ENCODE data around the gene MMP8. TPM values are rescaled to one million over a fixed set of nuclear protein-coding genes. Genes with fewer than 3 reads are reported as not detected.

The MMP8 gene
- total RNA-seq, 2 experiments from 2014 or later: not detected

DNA sequence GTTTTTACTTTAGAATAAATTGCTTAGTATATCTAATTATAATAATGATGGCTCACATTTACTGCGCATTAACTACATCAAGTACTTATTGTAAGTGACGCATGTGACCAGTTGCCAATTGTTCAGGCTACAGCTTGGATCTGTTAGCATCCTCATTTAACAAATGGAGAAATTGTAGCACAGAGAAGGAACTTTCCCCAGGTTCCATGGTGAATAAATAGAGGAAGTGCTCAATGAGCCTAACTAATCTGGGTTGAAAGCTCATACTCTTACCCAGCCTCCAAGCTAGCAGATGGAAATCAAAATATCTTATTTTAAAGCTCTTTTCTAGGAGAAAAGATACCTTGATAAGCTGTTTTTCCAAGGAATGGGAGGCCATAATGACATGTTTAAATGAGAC is 39.0 kb downstream of the MMP8 start:
- Mint-ChIP-seq H3K27ac (no peak overlapping the region), H3K36me3 (ENCODE audit: low read depth) (no peaks in the 10 kb centered on the region), H3K27me3 (peaks cover 27% of the 10 kb centered on the region), H3K4me1 (ENCODE audit: low read depth) (no peaks in the 10 kb centered on the region), H3K9me3 (no peaks in the 10 kb centered on the region), H3K4me3 (no peak overlapping the region)
- no peaks in the 10 kb centered on the region for H3K36me3 ChIP-seq (ENCODE audit: insufficient read depth, low read length)
- no peak overlapping the region for H3K4me3 ChIP-seq (ENCODE audit: low read length)
- DNase-seq (peak in 1 of 14 experiments; percentile 5), ATAC-seq (ENCODE audit: poor library complexity) (no peak)
- POLR2A ChIA-PET: no interaction called here
- CTCF ChIA-PET: no interaction called here
- no peaks in the 10 kb centered on the region for H3K9me3 ChIP-seq (ENCODE audit: control insufficient read depth in 1 of 2, insufficient read depth in 1 of 2, low read length in 2 of 2)
- peaks cover 5% of the 10 kb centered on the region in 2 experiments for H3K27me3 ChIP-seq (ENCODE audit: control insufficient read depth in 1 of 2, insufficient read depth in 2 of 2, low read length in 2 of 2)
- H3K4me1 ChIP-seq (ENCODE audit: insufficient read depth, low read length): no peaks in the 10 kb centered on the region
- H3K27ac ChIP-seq (ENCODE audit: low read depth in 1 of 2, low read length in 2 of 2): no peak overlapping the region
- intact Hi-C loops (cut with DNase I, micrococcal nuclease): no loop called here
- no peak for TF ChIP-seq CTCF (IDR thresholded peaks at IDR 0.05)

GRCh38 chr11:102685338-102685737 is 39.4 kb downstream of the MMP8 start:
- Histone ChIP-seq H3K27ac (ENCODE audit: low read depth in 1 of 2, low read length in 2 of 2) (no peak overlapping the region), H3K36me3 (ENCODE audit: insufficient read depth, low read length) (no peaks in the 10 kb centered on the region), H3K9me3 (ENCODE audit: control insufficient read depth in 1 of 2, insufficient read depth in 1 of 2, low read length in 2 of 2) (no peaks in the 10 kb centered on the region), H3K27me3 (ENCODE audit: control insufficient read depth in 1 of 2, insufficient read depth in 2 of 2, low read length in 2 of 2) (peaks cover 4 to 5% of the 10 kb centered on the region in 2 experiments), H3K4me3 (ENCODE audit: low read length) (no peak overlapping the region), H3K4me1 (ENCODE audit: insufficient read depth, low read length) (no peaks in the 10 kb centered on the region)
- H3K4me3 Mint-ChIP-seq: no peak overlapping the region
- ATAC-seq (ENCODE audit: poor library complexity) (no peak), DNase-seq (no peak)
- H3K27me3 Mint-ChIP-seq: peaks cover 25% of the 10 kb centered on the region
- H3K27ac Mint-ChIP-seq: no peak overlapping the region
- no peaks in the 10 kb centered on the region for H3K9me3 Mint-ChIP-seq
- TF ChIP-seq CTCF (IDR thresholded peaks at IDR 0.05): no peak
- intact Hi-C loops (cut with DNase I, micrococcal nuclease): no loop called here
- no peaks in the 10 kb centered on the region for H3K4me1 Mint-ChIP-seq (ENCODE audit: low read depth)
- H3K36me3 Mint-ChIP-seq (ENCODE audit: low read depth): no peaks in the 10 kb centered on the region
- POLR2A ChIA-PET: no interaction called here
- CTCF ChIA-PET: no interaction called here

DNA sequence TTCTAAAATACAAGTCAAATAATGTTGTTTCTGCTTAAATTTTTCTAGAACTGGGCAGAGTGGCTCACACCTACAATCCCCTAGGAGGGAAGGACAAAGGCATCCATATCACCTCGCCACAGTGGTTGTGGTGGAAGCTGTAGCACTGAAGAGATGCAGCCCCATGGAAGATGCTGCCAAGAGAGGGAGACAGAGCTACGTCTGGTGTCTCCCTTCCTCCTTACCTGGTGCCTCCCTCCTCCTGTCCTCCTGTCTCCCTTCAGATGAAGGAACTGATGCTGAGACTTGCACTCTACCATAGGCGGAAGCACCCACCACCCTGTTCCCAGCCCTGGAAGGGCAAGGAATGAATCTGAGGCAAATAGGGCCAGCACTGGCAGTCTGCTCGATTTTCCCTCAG is 41.5 kb downstream of the MMP8 start:
- no peaks in the 10 kb centered on the region for H3K36me3 Mint-ChIP-seq (ENCODE audit: low read depth)
- H3K9me3 Mint-ChIP-seq: no peaks in the 10 kb centered on the region
- no peak overlapping the region for H3K27ac Mint-ChIP-seq
- H3K27me3 ChIP-seq (ENCODE audit: control insufficient read depth in 1 of 2, insufficient read depth in 2 of 2, low read length in 2 of 2): peaks cover 4 to 6% of the 10 kb centered on the region in 2 experiments
- ATAC-seq (ENCODE audit: poor library complexity): no peak
- H3K4me1 Mint-ChIP-seq (ENCODE audit: low read depth): no peaks in the 10 kb centered on the region
- no peaks in the 10 kb centered on the region for H3K36me3 ChIP-seq (ENCODE audit: insufficient read depth, low read length)
- H3K4me3 Mint-ChIP-seq: no peak overlapping the region
- CTCF ChIA-PET: no interaction called here
- intact Hi-C loops (cut with DNase I, micrococcal nuclease): no loop called here
- H3K9me3 ChIP-seq (ENCODE audit: control insufficient read depth in 1 of 2, insufficient read depth in 1 of 2, low read length in 2 of 2): no peaks in the 10 kb centered on the region
- no peak for TF ChIP-seq CTCF (IDR thresholded peaks at IDR 0.05)
- peaks cover 44% of the 10 kb centered on the region for H3K27me3 Mint-ChIP-seq
- no peaks in the 10 kb centered on the region for H3K4me1 ChIP-seq (ENCODE audit: insufficient read depth, low read length)
- no peak overlapping the region for H3K4me3 ChIP-seq (ENCODE audit: low read length)
- DNase-seq: no peak
- H3K27ac ChIP-seq (ENCODE audit: low read depth in 1 of 2, low read length in 2 of 2): no peak overlapping the region
- POLR2A ChIA-PET: no interaction called here
